GM13976 (cell line): ENCODE results near the gene CXCL11.
"Not testable (repeated sequence)": the region's sequence is repeated elsewhere in the genome, so short reads cannot be mapped to it uniquely, and the experiment has no call there.

Source experiments
- DNase-seq: peaks from one replicate; pipeline ENCODE4 v3.0.0; 2012; ENCODE audit warnings: low spot score
- in situ Hi-C: fragments of 300-500 bp; cut with MboI; formaldehyde crosslinking; loops from one replicate; pipeline ENCODE4 v1.12.0; 2022; ENCODE audit warnings: low sequenced_read_pairs, mixed read lengths, inconsistent platforms; ENCODE audit not compliant: unreplicated experiment
- TF ChIP-seq, protein P1 (sequence below): IDR thresholded peaks from 2 replicates; pipeline ENCODE4 v1.5.1; 2012; ENCODE audit warnings: borderline replicate concordance, mild to moderate bottlenecking; ENCODE audit not compliant: insufficient read depth; ENCODE audit errors: extremely low read depth, missing control alignments, control extremely low read depth

The CXCL11 gene

DNA sequence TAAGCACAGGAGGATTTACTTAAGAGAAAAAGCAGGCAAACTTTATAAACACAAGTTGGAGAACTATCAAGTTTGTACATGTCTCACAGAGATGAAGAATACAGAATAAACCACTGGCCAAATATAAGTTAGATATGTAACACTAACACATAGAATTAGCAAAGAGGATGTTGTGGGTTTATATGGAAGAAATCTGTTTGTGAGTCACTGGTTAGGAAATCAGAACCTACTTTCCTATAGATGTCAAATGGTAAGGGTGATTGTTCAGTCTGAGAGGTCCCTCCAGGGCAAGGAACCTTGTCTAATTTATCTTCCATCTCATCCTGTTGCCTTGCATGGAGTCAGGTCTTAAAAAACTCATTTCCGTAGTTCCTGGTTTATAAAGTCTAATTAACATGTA is 23.9 kb upstream of the CXCL11 start:
- TF ChIP-seq, protein P1, sequence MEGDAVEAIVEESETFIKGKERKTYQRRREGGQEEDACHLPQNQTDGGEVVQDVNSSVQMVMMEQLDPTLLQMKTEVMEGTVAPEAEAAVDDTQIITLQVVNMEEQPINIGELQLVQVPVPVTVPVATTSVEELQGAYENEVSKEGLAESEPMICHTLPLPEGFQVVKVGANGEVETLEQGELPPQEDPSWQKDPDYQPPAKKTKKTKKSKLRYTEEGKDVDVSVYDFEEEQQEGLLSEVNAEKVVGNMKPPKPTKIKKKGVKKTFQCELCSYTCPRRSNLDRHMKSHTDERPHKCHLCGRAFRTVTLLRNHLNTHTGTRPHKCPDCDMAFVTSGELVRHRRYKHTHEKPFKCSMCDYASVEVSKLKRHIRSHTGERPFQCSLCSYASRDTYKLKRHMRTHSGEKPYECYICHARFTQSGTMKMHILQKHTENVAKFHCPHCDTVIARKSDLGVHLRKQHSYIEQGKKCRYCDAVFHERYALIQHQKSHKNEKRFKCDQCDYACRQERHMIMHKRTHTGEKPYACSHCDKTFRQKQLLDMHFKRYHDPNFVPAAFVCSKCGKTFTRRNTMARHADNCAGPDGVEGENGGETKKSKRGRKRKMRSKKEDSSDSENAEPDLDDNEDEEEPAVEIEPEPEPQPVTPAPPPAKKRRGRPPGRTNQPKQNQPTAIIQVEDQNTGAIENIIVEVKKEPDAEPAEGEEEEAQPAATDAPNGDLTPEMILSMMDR, result no peak
- in situ Hi-C loops, result loop anchor here (10.0 kb wide), 1 partner anchor 155 kb away; the partner anchor contains the start of gene PPEF2
- no peak for DNase-seq

DNA sequence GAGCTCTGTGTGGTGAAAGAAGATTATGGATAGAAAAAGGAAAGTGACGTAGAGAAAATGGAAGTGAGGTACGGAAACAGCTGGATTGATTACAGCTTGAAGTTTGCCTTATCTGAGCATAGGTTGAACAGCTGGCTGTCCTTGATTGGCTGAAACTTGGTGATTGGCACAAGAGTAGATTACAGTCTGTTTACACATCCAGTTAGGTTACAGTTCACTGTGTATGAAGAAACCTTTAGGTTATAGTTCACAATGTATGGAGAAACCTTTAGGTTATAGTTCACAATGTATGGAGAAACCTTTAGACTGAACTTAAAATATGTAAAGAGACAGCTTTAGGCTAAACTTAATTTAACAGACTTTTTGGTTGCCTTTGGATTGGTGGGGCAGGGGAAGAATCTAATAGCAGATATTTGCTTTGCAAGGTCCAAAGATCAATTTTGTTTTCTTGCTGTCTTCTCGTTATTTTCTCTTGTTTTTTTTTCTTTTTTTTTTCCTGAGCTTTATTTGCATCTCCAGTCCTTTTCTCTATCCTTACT is 23.1 kb upstream of the CXCL11 start:
- DNase-seq, result no peak
- in situ Hi-C loops, result no loop called here

DNA sequence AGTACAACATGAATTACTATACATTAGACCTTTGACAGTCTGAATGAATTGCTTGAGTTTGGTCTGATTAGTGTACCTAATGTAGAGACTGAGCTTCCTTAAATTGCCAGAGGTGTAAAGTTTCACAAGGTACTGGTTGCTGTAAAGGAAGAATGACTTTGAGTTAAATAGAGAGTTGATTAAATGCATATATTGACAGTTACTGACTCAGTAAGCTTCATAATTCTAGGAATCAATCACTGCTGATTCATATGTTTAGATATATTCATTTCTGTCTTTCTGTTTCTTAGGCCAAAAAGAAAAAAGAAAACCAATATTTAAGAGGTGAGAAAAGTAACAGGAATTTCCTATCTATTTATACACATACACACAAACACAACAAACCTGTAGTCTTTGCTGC is 22.4 kb upstream of the CXCL11 start:
- peak; percentile 40 for DNase-seq
- in situ Hi-C loops, result no loop called here
- TF ChIP-seq, protein P1, result no peak

More for the DNA sequence above, 23.1 kb upstream of the CXCL11 start:
- TF ChIP-seq, protein P1, result no peak

DNA sequence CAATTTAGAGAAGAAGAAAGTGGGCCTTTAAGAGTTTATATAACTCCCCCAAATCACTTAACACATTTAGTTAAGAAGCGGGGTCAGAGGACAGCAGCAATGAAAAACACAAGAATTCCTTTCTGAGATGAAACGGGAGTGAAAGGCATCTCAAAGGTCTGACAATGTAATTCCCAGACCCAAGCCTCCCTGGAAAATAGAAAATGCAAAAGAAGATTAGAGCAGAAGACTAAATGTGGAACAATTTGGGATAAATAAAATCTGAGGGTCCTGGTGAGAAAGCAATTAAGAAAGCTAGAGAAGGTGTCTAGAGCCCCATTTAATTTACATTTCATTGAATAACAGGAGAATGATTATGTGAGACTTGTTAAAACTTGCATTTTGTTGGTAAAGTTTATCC is 19.6 kb upstream of the CXCL11 start:
- in situ Hi-C loops, result no loop called here
- no peak for DNase-seq
- TF ChIP-seq, protein P1, result no peak

DNA sequence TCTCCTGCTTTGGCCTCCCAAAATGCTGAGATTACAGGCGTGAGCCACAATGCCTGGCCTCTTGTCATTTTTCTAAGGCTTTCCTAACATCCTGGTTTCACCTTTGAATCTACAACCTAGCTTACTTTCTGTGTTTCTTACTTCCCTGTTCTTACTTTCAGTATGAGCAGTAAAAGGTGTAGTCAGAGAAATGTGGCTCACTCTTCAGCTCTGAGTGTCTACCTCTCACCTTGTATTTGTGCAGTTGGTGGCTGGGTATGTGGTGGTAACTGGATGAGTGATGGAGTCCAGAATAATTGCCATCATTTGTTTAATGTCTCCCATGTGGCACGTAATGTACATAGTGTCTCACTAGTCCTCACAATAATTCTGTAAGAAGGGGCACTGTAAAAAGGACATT is 19.1 kb upstream of the CXCL11 start:
- in situ Hi-C loops, result no loop called here
- TF ChIP-seq, protein P1, result no peak
- DNase-seq, result peak; percentile 66

DNA sequence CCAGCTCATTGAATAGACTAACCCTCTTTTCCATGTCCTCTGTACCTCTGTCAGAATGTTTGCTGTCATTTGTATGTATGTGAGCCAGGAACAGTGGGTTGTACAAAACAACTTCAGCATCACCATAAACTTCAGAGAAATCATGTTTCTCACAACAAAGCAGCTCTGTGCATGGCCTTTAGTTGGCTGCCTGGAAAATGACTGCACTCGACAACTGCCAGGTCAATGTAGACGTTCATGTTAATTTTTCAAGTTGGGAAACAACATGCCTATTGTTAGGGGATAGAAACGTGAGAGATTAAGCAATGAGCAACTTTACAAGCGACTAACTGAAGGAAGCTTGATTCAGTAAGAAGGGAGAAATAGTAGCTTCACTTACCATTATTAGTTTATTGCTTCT is 17.9 kb upstream of the CXCL11 start:
- DNase-seq, result no peak
- in situ Hi-C loops, result no loop called here
- TF ChIP-seq, protein P1, result no peak

DNA sequence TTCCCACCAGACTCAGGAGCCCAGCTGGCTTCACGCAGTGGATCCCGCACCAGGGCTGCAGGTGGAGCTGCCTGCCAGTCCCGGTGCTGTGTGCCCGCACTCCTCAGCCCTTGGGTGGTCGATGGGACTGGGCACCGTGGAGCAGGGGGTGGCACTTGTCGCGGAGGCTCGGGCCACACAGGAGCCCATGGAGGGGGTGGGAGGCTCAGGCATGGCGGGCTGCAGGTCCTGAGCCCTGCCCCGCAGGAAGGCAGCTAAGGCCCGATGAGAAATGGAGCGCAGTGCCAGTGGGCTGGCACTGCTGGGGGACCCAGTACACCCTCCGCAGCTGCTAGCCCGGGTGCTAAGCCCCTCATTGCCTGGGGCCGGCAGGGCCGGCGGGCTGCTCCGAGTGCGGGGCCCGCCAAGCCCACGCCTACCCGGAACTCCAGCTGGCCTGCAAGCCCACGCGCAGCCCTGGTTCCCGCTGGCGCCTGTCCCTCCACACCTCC is 14.7 kb upstream of the CXCL11 start:
- in situ Hi-C loops, DNase-seq: not testable (repeated sequence)

DNA sequence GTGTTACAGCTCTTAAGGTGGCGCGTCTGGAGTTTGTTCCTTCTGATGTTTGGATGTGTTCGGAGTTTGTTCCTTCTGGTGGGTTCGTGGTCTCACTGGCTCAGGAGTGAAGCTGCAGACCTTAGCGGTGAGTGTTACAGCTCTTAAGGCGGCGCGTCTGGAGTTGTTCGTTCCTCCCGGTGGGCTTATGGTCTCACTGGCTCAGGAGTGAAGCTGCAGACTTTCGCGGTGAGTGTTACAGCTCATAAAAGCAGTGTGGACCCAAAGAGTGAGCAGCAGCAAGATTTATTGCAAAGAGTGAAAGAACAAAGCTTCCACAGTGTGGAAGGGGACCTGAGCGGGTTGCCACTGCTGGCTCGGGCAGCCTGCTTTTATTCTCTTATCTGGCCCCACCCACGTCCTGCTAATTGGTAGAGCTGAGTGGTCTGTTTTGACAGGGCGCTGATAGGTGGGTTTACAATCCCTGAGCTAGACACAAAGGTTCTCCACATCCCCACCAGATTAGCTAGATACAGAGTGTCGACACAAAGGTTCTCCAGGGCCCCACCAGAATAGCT is 14.1 kb upstream of the CXCL11 start:
- in situ Hi-C loops, DNase-seq: not testable (repeated sequence)

DNA sequence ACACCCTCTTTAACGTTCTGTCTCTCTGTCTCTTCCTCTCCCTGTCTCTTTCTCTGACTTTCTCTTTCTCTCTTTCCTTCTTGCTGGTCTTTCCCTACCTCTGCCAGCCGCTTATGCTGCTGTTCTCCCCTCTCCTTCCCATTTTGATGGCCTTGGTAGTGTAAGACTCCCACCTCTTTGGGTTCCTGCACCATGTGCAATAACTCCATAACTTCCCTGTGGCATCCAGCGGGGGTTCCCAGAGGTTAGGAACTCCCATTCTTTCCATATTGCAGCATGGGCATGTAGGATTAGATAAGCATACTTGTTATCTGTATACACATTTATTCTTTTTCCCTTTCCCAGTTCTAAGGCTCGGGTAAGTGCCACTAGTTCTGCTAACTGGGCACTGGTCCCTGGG is 8.8 kb upstream of the CXCL11 start:
- in situ Hi-C loops, DNase-seq: not testable (repeated sequence)

DNA sequence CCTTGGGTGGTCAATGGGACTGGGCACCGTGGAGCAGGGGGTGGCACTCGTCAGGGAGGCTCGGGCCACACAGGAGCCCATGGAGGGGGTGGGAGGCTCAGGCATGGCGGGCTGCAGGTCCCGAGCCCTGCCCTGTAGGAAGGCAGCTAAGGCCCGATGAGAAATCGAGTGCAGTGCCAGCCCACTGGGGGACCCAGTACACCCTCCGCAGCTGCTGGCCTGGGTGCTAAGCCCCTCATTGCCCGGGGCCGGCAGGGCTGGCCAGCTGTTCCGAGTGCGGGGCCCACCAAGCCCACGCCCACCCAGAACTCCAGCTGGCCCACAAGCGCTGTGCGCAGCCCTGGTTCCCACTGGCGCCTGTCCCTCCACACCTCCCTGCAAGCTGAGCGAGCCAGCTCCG is 7.4 kb upstream of the CXCL11 start:
- DNase-seq, in situ Hi-C loops: not testable (repeated sequence)
